IgD-negative memory B cell (primary cell): ENCODE measurements around the gene CLIC5. TPM values are rescaled to one million over a fixed set of nuclear protein-coding genes. Genes with fewer than 3 reads are reported as not detected.

Experiments used
- H3K27ac Mint-ChIP-seq, 3 donors: one replicate each; pipeline ENCODE4 v1.8.0; 2020 to 2022; ENCODE audit warnings: mild to moderate bottlenecking in 3 of 3, mixed read lengths in 3 of 3, moderate library complexity in 1 of 3
- H3K27me3 Mint-ChIP-seq: one replicate; pipeline ENCODE4 v1.8.0; 2021; ENCODE audit warnings: mixed read lengths
- H3K36me3 Mint-ChIP-seq: one replicate; pipeline ENCODE4 v1.8.0; 2020; ENCODE audit warnings: mild to moderate bottlenecking, mixed read lengths
- H3K4me1 Mint-ChIP-seq, 3 donors: one replicate each; pipeline ENCODE4 v1.8.0; 2020 to 2022; ENCODE audit warnings: mixed read lengths in 3 of 3, mild to moderate bottlenecking in 1 of 3
- H3K4me3 Mint-ChIP-seq, 4 donors: one replicate each; pipeline ENCODE4 v1.8.0; 2020 to 2022; ENCODE audit warnings: mild to moderate bottlenecking in 4 of 4, mixed read lengths in 4 of 4, moderate library complexity in 3 of 4
- H3K9me3 Mint-ChIP-seq, 3 donors: one replicate each; pipeline ENCODE4 v1.8.0; 2020 to 2021; ENCODE audit warnings: mixed read lengths in 3 of 3, mild to moderate bottlenecking in 1 of 3
- polyA plus RNA-seq: library from polyadenylated mRNA; unstranded; fragments of 300-500 nt; fragmentation: Illumina TruSeq; gene quantifications from one replicate; pipeline ENCODE4 v1.2.3, GENCODE V29; 2021

Gene CLIC5
- polyA plus RNA-seq, 1 donor from 2014 or later, result 1.9 TPM

DNA sequence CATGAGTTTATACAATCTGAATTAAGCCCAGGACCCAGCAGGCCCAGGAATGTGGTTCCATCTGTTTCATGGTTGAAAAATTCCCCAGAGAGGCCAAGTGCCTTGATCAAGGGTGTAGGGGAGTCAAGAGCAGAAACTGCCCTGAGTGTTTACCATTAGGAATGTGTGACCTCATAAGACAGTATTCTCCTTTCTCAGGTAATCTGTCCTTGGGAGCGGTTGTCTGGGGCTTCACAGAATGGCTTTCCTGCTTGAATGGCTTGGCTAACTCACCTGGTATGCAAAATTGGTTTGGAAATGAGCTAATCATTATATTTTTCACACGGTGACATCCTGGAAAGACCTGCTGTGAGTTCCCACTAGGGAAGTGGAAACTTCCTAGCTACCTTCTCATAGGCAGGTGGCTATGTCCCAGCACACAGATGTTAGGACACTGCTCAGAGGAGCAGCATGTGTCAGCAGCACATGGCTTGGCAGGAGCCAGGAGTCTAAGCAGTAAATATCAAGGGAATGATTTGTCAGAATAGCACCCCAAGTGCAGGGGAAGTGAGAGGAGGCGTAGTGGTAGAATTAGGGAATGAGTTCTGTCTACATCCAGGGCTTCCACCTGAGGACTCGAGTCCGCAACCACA is 17.7 kb downstream of the CLIC5 start:
- H3K27ac Mint-ChIP-seq, result no peak overlapping the region
- peaks cover 0 to 2% (median 0%) of the 10 kb centered on the region in 3 donors for H3K9me3 Mint-ChIP-seq
- H3K36me3 Mint-ChIP-seq, result peaks cover 2% of the 10 kb centered on the region
- no peaks in the 10 kb centered on the region for H3K4me1 Mint-ChIP-seq
- H3K27me3 Mint-ChIP-seq, result no peaks in the 10 kb centered on the region
- H3K4me3 Mint-ChIP-seq, result no peak overlapping the region

DNA sequence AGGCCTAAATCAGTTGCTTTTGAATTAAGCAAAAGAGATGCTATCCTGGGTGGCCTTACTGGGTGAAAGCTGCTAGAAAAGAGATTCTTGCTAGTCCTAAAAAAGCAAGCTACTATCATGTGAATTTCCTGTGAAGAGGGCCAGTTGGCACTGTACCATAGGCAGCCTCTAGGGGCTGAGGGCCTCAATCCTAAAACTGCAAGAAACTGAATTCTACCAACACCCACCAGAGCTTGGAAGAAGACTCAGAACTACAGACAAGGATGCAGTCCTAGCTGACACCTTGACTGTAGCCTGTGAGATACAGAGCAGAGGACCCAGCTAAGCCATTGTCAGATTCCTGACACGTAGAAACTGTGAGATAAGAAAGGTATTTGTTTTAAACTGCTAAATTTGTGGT is 24.5 kb downstream of the CLIC5 start:
- peaks cover 0 to 3% (median 2%) of the 10 kb centered on the region in 3 donors for H3K9me3 Mint-ChIP-seq
- no peak overlapping the region for H3K4me3 Mint-ChIP-seq
- H3K27me3 Mint-ChIP-seq, result no peaks in the 10 kb centered on the region
- peak overlapping the region in 1 of 3 donors; percentile 15 for H3K27ac Mint-ChIP-seq
- H3K36me3 Mint-ChIP-seq, result no peaks in the 10 kb centered on the region
- H3K4me1 Mint-ChIP-seq, result no peaks in the 10 kb centered on the region

GRCh38 chr6:45990162-45990561 is 25.5 kb downstream of the CLIC5 start:
- no peaks in the 10 kb centered on the region for H3K27me3 Mint-ChIP-seq
- H3K27ac Mint-ChIP-seq, result no peak overlapping the region
- H3K4me1 Mint-ChIP-seq, result no peaks in the 10 kb centered on the region
- peaks cover 0 to 3% (median 2%) of the 10 kb centered on the region in 3 donors for H3K9me3 Mint-ChIP-seq
- H3K36me3 Mint-ChIP-seq, result no peaks in the 10 kb centered on the region
- no peak overlapping the region for H3K4me3 Mint-ChIP-seq

GRCh38 chr6:45988635-45989034 is 27.0 kb downstream of the CLIC5 start:
- no peaks in the 10 kb centered on the region for H3K4me1 Mint-ChIP-seq

DNA sequence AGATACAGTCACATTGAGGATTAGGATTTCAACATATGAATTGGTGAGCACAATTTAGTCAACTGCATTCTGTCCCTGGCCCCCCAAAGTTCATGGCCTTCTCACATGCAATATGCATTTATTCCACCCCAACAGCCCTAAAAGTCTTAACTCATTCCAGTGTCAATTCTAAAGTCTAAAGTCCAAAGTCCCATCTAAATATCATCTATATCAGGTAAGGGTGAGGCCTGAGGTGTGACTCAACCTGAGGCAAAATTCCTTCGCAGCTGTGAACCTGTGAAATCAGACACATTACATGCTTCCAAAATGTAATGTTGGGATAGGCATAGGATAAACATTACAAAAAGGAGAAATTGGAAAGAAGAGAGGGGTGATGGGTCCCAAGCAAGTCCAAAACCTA is 27.8 kb downstream of the CLIC5 start:
- H3K9me3 Mint-ChIP-seq, result peaks cover 0 to 3% (median 0%) of the 10 kb centered on the region in 3 donors
- no peaks in the 10 kb centered on the region for H3K4me1 Mint-ChIP-seq
- H3K27ac Mint-ChIP-seq, result no peak overlapping the region
- H3K36me3 Mint-ChIP-seq, result no peaks in the 10 kb centered on the region
- no peak overlapping the region for H3K4me3 Mint-ChIP-seq
- no peaks in the 10 kb centered on the region for H3K27me3 Mint-ChIP-seq

More at GRCh38 chr6:45988635-45989034, 27.0 kb downstream of the CLIC5 start:
- Mint-ChIP-seq H3K27ac (no peak overlapping the region), H3K9me3 (peaks cover 0 to 3% (median 0%) of the 10 kb centered on the region in 3 donors), H3K36me3 (no peaks in the 10 kb centered on the region), H3K27me3 (no peaks in the 10 kb centered on the region), H3K4me3 (no peak overlapping the region)

- no peaks in the 10 kb centered on the region for H3K4me1 Mint-ChIP-seq
- no peak overlapping the region for H3K27ac Mint-ChIP-seq
- H3K36me3 Mint-ChIP-seq, result no peaks in the 10 kb centered on the region
- no peak overlapping the region for H3K4me3 Mint-ChIP-seq
- no peaks in the 10 kb centered on the region for H3K27me3 Mint-ChIP-seq
- peaks cover 0 to 3% (median 0%) of the 10 kb centered on the region in 3 donors for H3K9me3 Mint-ChIP-seq
Measured at GRCh38 chr6:45986746-45987274, 28.9 kb downstream of the CLIC5 start.

GRCh38 chr6:45984788-45985425 is 30.8 kb downstream of the CLIC5 start:
- H3K27me3 Mint-ChIP-seq, result no peaks in the 10 kb centered on the region
- H3K9me3 Mint-ChIP-seq, result no peaks in the 10 kb centered on the region
- no peaks in the 10 kb centered on the region for H3K36me3 Mint-ChIP-seq
- H3K4me3 Mint-ChIP-seq, result no peak overlapping the region
- peak overlapping the region in 2 of 3 donors; percentile 6 to 24 for H3K27ac Mint-ChIP-seq
- H3K4me1 Mint-ChIP-seq, result no peaks in the 10 kb centered on the region

DNA sequence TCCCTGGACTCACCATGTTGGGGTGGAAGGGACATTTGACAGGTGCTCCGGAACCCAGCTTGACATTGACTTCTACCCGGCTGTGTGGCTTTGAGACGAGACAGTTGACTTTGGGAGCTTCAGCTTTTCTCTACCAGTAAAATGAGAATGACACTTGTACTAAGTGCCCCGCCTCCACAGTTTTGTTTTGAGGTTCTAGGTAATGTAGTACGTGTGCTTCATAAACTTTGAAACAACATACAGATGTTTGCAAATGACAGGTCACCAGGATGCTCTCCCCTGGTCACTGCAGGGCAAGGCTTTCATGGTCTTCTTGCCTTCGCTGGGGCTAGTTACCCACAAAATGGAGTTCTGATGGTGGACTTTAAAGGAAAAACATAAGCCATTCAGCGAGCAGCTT is 31.3 kb downstream of the CLIC5 start:
- Mint-ChIP-seq H3K9me3 (no peaks in the 10 kb centered on the region), H3K4me1 (no peaks in the 10 kb centered on the region), H3K27ac (no peak overlapping the region), H3K4me3 (no peak overlapping the region), H3K36me3 (no peaks in the 10 kb centered on the region), H3K27me3 (no peaks in the 10 kb centered on the region)

GRCh38 chr6:45983062-45983461 is 32.6 kb downstream of the CLIC5 start:
- no peaks in the 10 kb centered on the region for H3K4me1 Mint-ChIP-seq
- no peak overlapping the region for H3K4me3 Mint-ChIP-seq

GRCh38 chr6:45982280-45983036 is 33.2 kb downstream of the CLIC5 start:
- H3K27me3 Mint-ChIP-seq, result no peaks in the 10 kb centered on the region
- H3K9me3 Mint-ChIP-seq, result peaks cover 0 to 2% (median 0%) of the 10 kb centered on the region in 3 donors
- H3K4me3 Mint-ChIP-seq, result no peak overlapping the region
- no peaks in the 10 kb centered on the region for H3K4me1 Mint-ChIP-seq
- no peak overlapping the region for H3K27ac Mint-ChIP-seq
- no peaks in the 10 kb centered on the region for H3K36me3 Mint-ChIP-seq

More at GRCh38 chr6:45983062-45983461, 32.6 kb downstream of the CLIC5 start:
- H3K27me3 Mint-ChIP-seq, result no peaks in the 10 kb centered on the region
- no peaks in the 10 kb centered on the region for H3K36me3 Mint-ChIP-seq
- no peak overlapping the region for H3K27ac Mint-ChIP-seq
- H3K9me3 Mint-ChIP-seq, result no peaks in the 10 kb centered on the region

GRCh38 chr6:45981046-45981445 is 34.6 kb downstream of the CLIC5 start:
- no peak overlapping the region for H3K4me3 Mint-ChIP-seq
- peaks cover 0 to 2% (median 0%) of the 10 kb centered on the region in 3 donors for H3K9me3 Mint-ChIP-seq
- no peaks in the 10 kb centered on the region for H3K27me3 Mint-ChIP-seq
- H3K4me1 Mint-ChIP-seq, result no peaks in the 10 kb centered on the region
- H3K36me3 Mint-ChIP-seq, result no peaks in the 10 kb centered on the region
- no peak overlapping the region for H3K27ac Mint-ChIP-seq

DNA sequence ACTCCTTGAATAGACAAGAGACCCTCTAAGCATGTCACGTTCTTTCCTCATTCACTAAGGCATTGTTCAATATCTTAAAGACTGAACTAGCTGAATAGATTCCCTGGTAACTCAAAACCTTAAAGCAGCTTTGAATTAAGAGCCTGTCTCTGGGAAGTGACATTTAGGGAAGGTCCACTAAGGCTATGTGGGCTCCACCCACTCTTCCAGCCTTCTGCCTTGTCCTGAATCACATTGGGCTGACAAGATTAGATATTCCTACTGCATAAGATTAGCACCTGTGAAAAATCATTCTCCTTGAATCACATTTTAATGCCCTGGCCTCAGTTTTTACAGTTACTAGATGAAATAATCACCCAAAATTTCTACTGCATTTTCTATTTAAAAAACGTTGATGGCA is 36.3 kb downstream of the CLIC5 start:
- no peaks in the 10 kb centered on the region for H3K27me3 Mint-ChIP-seq
- H3K4me3 Mint-ChIP-seq, result no peak overlapping the region
- H3K4me1 Mint-ChIP-seq, result no peaks in the 10 kb centered on the region
- no peaks in the 10 kb centered on the region for H3K36me3 Mint-ChIP-seq
- H3K9me3 Mint-ChIP-seq, result peaks cover 0 to 4% (median 0%) of the 10 kb centered on the region in 3 donors
- no peak overlapping the region for H3K27ac Mint-ChIP-seq

DNA sequence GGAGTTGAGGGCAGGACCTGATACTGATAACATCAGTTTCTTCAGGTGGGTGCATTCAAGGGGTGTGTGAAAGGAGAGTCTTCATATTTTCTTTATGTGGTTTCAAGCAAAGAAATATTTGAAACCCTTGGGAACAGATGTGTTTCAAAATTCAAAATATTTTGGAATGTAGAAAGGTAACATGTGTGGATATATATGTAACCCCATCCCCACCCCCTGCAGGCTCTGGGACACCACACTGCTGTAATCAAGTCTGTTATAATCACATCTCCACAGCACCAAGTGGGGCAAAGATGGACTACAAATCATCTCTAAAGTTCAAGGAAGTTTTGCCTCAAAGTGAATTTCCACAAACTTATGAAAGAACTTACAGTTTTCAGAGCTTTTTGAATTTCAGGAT is 41.1 kb downstream of the CLIC5 start:
- peaks cover 0 to 4% (median 0%) of the 10 kb centered on the region in 3 donors for H3K9me3 Mint-ChIP-seq
- H3K27me3 Mint-ChIP-seq, result no peaks in the 10 kb centered on the region
- no peaks in the 10 kb centered on the region for H3K36me3 Mint-ChIP-seq
- peaks cover 5 to 10% (median 7%) of the 10 kb centered on the region in 3 donors for H3K4me1 Mint-ChIP-seq
- no peak overlapping the region for H3K27ac Mint-ChIP-seq
- no peak overlapping the region for H3K4me3 Mint-ChIP-seq

DNA sequence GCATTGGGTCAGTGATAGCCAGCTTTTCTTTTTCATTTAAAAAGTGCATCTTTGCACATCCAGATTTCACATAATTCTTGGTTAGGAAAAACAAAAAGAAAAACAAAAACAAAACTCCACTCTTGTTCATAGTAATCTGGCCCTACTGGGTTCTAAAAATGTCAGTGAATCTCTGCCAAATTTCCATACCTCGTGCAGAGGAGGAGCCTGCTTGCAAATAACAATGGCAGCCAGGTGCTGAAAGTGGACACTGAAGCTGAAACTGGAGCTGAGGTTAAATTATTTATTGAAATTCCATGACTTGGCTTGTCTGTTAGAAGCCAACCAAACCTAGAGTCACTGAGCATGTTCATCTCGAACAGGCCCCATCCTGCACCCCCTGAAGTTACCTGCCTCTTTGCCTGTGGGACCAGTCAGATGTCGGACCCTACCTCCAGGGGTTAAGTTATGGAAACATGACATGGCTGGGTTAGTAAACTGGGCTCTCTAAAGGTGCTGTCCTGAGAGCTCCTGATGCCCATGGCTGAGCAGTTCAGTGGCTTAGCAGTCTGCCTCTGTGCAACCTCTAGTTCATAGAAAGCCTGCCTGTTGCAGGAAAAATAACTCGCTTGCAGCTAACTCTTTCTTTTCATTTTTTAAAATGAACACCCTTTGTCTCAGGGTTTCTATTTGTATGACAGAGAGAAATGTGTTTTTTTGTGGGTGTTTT is 42.7 kb downstream of the CLIC5 start:
- peaks cover 0 to 4% (median 0%) of the 10 kb centered on the region in 3 donors for H3K9me3 Mint-ChIP-seq

GRCh38 chr6:45971287-45971686 is 44.4 kb downstream of the CLIC5 start:
- Mint-ChIP-seq H3K4me1 (peaks cover 7 to 10% (median 8%) of the 10 kb centered on the region in 3 donors), H3K27me3 (no peaks in the 10 kb centered on the region), H3K36me3 (no peaks in the 10 kb centered on the region), H3K27ac (no peak overlapping the region), H3K4me3 (no peak overlapping the region), H3K9me3 (peaks cover 0 to 6% (median 0%) of the 10 kb centered on the region in 3 donors)

More for the DNA sequence above, 42.7 kb downstream of the CLIC5 start:
- no peaks in the 10 kb centered on the region for H3K36me3 Mint-ChIP-seq
- no peak overlapping the region for H3K27ac Mint-ChIP-seq
- H3K27me3 Mint-ChIP-seq, result no peaks in the 10 kb centered on the region
- no peak overlapping the region for H3K4me3 Mint-ChIP-seq
- peaks cover 7 to 10% (median 8%) of the 10 kb centered on the region in 3 donors for H3K4me1 Mint-ChIP-seq
